K562 (cell line): ENCODE data around the gene PPM1D. TPM values are rescaled to one million over a fixed set of nuclear protein-coding genes. Genes with fewer than 3 reads are reported as not detected.

ENCODE experiments used
- ATAC-seq: fragments of 200-7000 bp; cut with Tn5 transposase; 3 replicates; pipeline ENCODE4 v1.9.1; 2020; ENCODE audit warnings: moderate library complexity
- BruUV-seq: library from RNA; stranded (reverse); fragments of 400-500 nt; replicated peaks from 2 replicates; lab custom pipeline; 2021; lab: Mats Ljungman, UMichigan
- CTCF ChIA-PET: fragments of 300-600 bp; formaldehyde crosslinking; extraction: SDS; loops from one replicate; lab custom pipeline; 2021; ENCODE audit warnings: low intra/inter-chr PET ratio; lab: Yijun Ruan, JAX
- POLR2A ChIA-PET: fragments of 300-600, 350-650 bp; sonication (Branson Sonifier 250); formaldehyde crosslinking; extraction: SDS; loops from one replicate; lab custom pipeline; 2021; ENCODE audit warnings: antibody characterized with exemption, inconsistent platforms; lab: Yijun Ruan, JAX
- DNase-seq, 4 experiments: peaks; one replicate each; pipeline versions ENCODE4 v3.0.0 to v3.0.0-alpha.2; 2011 to 2018; ENCODE audit warnings: low spot score in 3 of 4, mixed read lengths in 3 of 4; ENCODE audit errors: extremely low read depth in 1 of 4
- FAIRE-seq: peaks from 2 replicates; lab custom pipeline; 2011; peaks lifted over from hg19 to GRCh38; lab: Jason Lieb, UNC
- H2AFZ ChIP-seq: 2 replicates; pipeline ENCODE4 v1.6.0; 2011; ENCODE audit warnings: low read depth, low read length, control low read depth, inconsistent platforms
- H3K27ac ChIP-seq: fragments of 200-600 bp; 3 replicates; pipeline ENCODE4 v1.8.0; 2011; ENCODE audit warnings: low read depth, mild to moderate bottlenecking, control low read depth, inconsistent platforms, low read length, moderate library complexity, mixed read lengths; ENCODE audit errors: extremely low read depth
- H3K27me3 ChIP-seq, 2 experiments: fragments of 300-600 bp in 1 of 2; 2 replicates in 1 of 2; 3 replicates in 1 of 2; pipeline versions ENCODE4 v1.6.0 to v1.8.0; 2011; ENCODE audit warnings: inconsistent platforms in 2 of 2, low read length in 2 of 2, mild to moderate bottlenecking in 1 of 2, mixed read lengths in 1 of 2, moderate library complexity in 1 of 2; ENCODE audit not compliant: control insufficient read depth in 2 of 2, insufficient read depth in 2 of 2
- H3K36me3 ChIP-seq: fragments of 300-600 bp; 3 replicates; pipeline ENCODE4 v1.8.0; 2011; ENCODE audit warnings: mild to moderate bottlenecking, low read length, inconsistent platforms; ENCODE audit not compliant: control insufficient read depth, insufficient read depth
- H3K4me1 ChIP-seq, 2 experiments: fragments of 200-600 bp in 1 of 2; replicated peaks in 1 of 2; 2 replicates in 1 of 2; 3 replicates in 1 of 2; pipeline versions ENCODE4 v1.5.1 to v1.8.0; 2011; ENCODE audit warnings: inconsistent platforms in 2 of 2, low read length in 2 of 2, mild to moderate bottlenecking in 1 of 2, mixed read lengths in 1 of 2, moderate library complexity in 1 of 2; ENCODE audit not compliant: control insufficient read depth in 2 of 2, insufficient read depth in 2 of 2
- H3K4me2 ChIP-seq: 2 replicates; pipeline ENCODE4 v1.6.1; 2011; ENCODE audit warnings: low read length, control low read depth, inconsistent platforms, mixed read lengths; ENCODE audit not compliant: insufficient read depth
- H3K4me3 ChIP-seq: fragments of 200-600 bp; sonication (generic), shearing (Covaris generic); 2 replicates; pipeline ENCODE4 v1.5.1; 2016; ENCODE audit warnings: control low read depth, inconsistent platforms
- H3K79me2 ChIP-seq: fragments of 200-600 bp; 3 replicates; pipeline ENCODE4 v1.8.0; 2011; ENCODE audit warnings: low read length, inconsistent platforms; ENCODE audit not compliant: control insufficient read depth, insufficient read depth
- H3K9ac ChIP-seq, 2 experiments: 2 replicates each; pipeline versions ENCODE4 v1.6.0 to v1.6.1; 2011; ENCODE audit warnings: low read depth in 2 of 2, low read length in 2 of 2, control low read depth in 1 of 2, inconsistent platforms in 1 of 2, mild to moderate bottlenecking in 1 of 2, mixed read lengths in 1 of 2; ENCODE audit not compliant: insufficient read depth in 1 of 2
- H3K9me1 ChIP-seq: one replicate; pipeline ENCODE4 v1.6.0; 2011; ENCODE audit warnings: inconsistent platforms, mild to moderate bottlenecking, low read length, moderate library complexity; ENCODE audit not compliant: control insufficient read depth, insufficient read depth
- H3K9me3 ChIP-seq: replicated peaks from 2 replicates; pipeline ENCODE4 v1.5.1; 2011; ENCODE audit warnings: low read depth, low read length, inconsistent platforms; ENCODE audit not compliant: control insufficient read depth, insufficient read depth
- H4K20me1 ChIP-seq: replicated peaks from 2 replicates; pipeline ENCODE4 v1.6.1; 2011; ENCODE audit warnings: low read length, inconsistent platforms, mixed read lengths; ENCODE audit not compliant: control insufficient read depth, insufficient read depth
- EZH2 ChIP-seq: IDR thresholded peaks from 2 replicates; pipeline ENCODE4 v1.6.1; 2012; ENCODE audit warnings: low read depth, mild to moderate bottlenecking, inconsistent platforms, low read length, borderline replicate concordance
- NR2C2 ChIP-seq, 2 experiments: fragments of 200-800 bp in 1 of 2; sonication (Bioruptor generic) in 1 of 2; sonication (generic) in 1 of 2; formaldehyde crosslinking in 1 of 2; IDR thresholded peaks; 2 replicates each; pipeline versions ENCODE4 v1.6.1 to v1.8.0; 2016 to 2022; ENCODE audit warnings: mild to moderate bottlenecking in 1 of 2, missing compliant biosample characterization in 1 of 2, missing genetic modification characterization in 1 of 2, missing genetic modification reagents in 1 of 2
- WGBS: fragments of 100-300 bp; shearing (Covaris generic); methylation state at CpG from one replicate; pipeline ENCODE4 v1.1.6; 2016; ENCODE audit warnings: low coverage, mixed read lengths; ENCODE audit not compliant: insufficient coverage; ENCODE audit errors: missing lambda C conversion rate; 5-methylcytosine and 5-hydroxymethylcytosine counted together
- in situ Hi-C: fragments of 300-500 bp; cut with MboI; formaldehyde crosslinking; loops from 4 replicates; pipeline ENCODE4 v1.15.0; 2018; ENCODE audit warnings: inconsistent platforms, mixed read lengths
- intact Hi-C: fragments of 100-400 bp; cut with micrococcal nuclease; formaldehyde crosslinking; loops from 2 replicates; pipeline ENCODE4 v1.14.2; 2022
- polyA plus RNA-seq, 8 experiments: library from polyadenylated mRNA; depleted of rRNA in 4 of 8; stranded (reverse) in 5 of 8; unstranded in 3 of 8; fragments of >200 nt; fragmentation: Nextera tagmentation in 2 of 8; fragmentation: Illumina TruSeq in 1 of 8; extraction: Ambion mirVana in 2 of 8; extraction: Trizol in 1 of 8; gene quantifications; 2 replicates each; pipeline versions ENCODE4 v1.2.1 to v1.2.3, GENCODE V29; 2011 to 2014; ENCODE audit warnings: inconsistent platforms in 1 of 8, missing spikeins in 1 of 8
- total RNA-seq, 7 experiments: library from RNA; depleted of rRNA in 6 of 7; stranded (reverse); fragments of >200 nt in 6 of 7; fragmentation: Illumina TruSeq in 2 of 7; extraction: Trizol in 2 of 7; gene quantifications; 2 replicates each; pipeline versions ENCODE4 v1.2.1 to v1.2.3, GENCODE V29; 2011 to 2021; ENCODE audit warnings: low replicate concordance in 1 of 7
- TF ChIP-seq, protein P1 (sequence below), 3 experiments: fragments of 200-800 bp in 1 of 3; fragments of 250-450 bp in 1 of 3; fragments of 450-650 bp in 1 of 3; sonication (Bioruptor Pico) in 1 of 3; sonication (Bioruptor generic) in 1 of 3; formaldehyde crosslinking in 1 of 3; IDR thresholded peaks; 2 replicates each; pipeline versions ENCODE4 v1.6.1 to v1.8.0; 2016 to 2022; ENCODE audit warnings: mild to moderate bottlenecking in 2 of 3, missing genetic modification characterization in 2 of 3, missing compliant biosample characterization in 1 of 3, moderate library complexity in 1 of 3

Gene PPM1D
- total and polyA plus RNA-seq, 9 of the 15 experiments (the other 6 are each of a cell fraction or from before 2014, with no cell fraction given): 2.1 to 19.0 (median 7.8) TPM

DNA sequence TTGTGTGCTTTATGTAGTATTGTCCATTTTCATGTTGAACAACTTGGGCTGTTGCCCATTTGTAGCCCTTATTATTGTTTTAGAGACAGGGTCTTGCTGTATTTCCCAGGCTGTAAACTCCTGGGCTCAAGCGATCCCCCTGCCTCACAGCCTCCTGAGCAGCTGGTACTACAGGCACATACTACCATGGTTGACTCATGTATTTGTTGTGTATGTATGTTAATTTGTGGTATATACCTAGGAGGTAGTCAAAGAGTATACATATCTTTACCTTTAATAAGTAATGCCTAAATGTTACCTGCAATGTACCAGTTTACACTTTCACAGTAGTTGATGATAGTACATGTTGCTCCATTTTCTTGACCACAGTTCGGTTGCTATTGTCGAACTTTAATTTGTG is 18.1 kb downstream of the PPM1D start:
- Histone ChIP-seq H4K20me1 (no peaks in the 10 kb centered on the region), H3K27ac (no peak overlapping the region), H3K9me3 (no peaks in the 10 kb centered on the region), H3K9ac (no peak overlapping the region), H3K79me2 (peaks cover 54% of the 10 kb centered on the region), H2AFZ (no peak overlapping the region), H3K4me3 (no peak overlapping the region), H3K36me3 (peaks cover 8% of the 10 kb centered on the region; the same call in 2 of the 3 replicates), H3K27me3 (no peaks in the 10 kb centered on the region), H3K4me1 (0 out of 5 replicates have a peak, but pooled peaks cover 0 to 4% of the 10 kb centered on the region in 2 experiments), H3K9me1 (no peaks in the 10 kb centered on the region), H3K4me2 (no peak overlapping the region)
- in situ Hi-C loops (no loop called here), intact Hi-C loops (no loop called here)
- ChIA-PET POLR2A (interaction anchor here (2.6 kb wide), 1 partner anchor 15 kb away, joined by 14 read pairs; no protein-coding TSS in a partner anchor), CTCF (no interaction called here)
- TF ChIP-seq, protein P1, sequence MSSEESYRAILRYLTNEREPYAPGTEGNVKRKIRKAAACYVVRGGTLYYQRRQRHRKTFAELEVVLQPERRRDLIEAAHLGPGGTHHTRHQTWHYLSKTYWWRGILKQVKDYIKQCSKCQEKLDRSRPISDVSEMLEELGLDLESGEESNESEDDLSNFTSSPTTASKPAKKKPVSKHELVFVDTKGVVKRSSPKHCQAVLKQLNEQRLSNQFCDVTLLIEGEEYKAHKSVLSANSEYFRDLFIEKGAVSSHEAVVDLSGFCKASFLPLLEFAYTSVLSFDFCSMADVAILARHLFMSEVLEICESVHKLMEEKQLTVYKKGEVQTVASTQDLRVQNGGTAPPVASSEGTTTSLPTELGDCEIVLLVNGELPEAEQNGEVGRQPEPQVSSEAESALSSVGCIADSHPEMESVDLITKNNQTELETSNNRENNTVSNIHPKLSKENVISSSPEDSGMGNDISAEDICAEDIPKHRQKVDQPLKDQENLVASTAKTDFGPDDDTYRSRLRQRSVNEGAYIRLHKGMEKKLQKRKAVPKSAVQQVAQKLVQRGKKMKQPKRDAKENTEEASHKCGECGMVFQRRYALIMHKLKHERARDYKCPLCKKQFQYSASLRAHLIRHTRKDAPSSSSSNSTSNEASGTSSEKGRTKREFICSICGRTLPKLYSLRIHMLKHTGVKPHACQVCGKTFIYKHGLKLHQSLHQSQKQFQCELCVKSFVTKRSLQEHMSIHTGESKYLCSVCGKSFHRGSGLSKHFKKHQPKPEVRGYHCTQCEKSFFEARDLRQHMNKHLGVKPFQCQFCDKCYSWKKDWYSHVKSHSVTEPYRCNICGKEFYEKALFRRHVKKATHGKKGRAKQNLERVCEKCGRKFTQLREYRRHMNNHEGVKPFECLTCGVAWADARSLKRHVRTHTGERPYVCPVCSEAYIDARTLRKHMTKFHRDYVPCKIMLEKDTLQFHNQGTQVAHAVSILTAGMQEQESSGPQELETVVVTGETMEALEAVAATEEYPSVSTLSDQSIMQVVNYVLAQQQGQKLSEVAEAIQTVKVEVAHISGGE (CRISPR knock-in tag; IDR thresholded peaks at IDR 0.05): peak in 1 of 3 experiments; percentile 75; a peak in 2 of 6 replicates
- TF ChIP-seq NR2C2 (CRISPR knock-in tag; IDR thresholded peaks at IDR 0.05) (no peak), NR2C2 (tag; IDR thresholded peaks at IDR 0.05) (no peak), EZH2 (no peak)
- BruUV-seq: no TSS peak
- WGBS: 100% methylated on average over 3 of the region's 3 CpGs
- ATAC-seq: no peak
- DNase-seq: no peak
- FAIRE-seq: no peak
